SK-N-SH treated with all-trans-retinoic acid at 6 μM for 48 hours (cell line): ENCODE data around the gene ATG13.

Source experiments
- BACH2 ChIP-seq: fragments of 250-450 bp; sonication (Bioruptor Pico); IDR thresholded peaks from 2 replicates; pipeline ENCODE4 v1.9.0; 2021; ENCODE audit warnings: mild to moderate bottlenecking, borderline replicate concordance
- CSDC2 ChIP-seq: fragments of 250-450 bp; sonication (Bioruptor Pico); IDR thresholded peaks from 2 replicates; pipeline ENCODE4 v1.5.0; 2020; ENCODE audit warnings: mild to moderate bottlenecking, moderate library complexity
- CSRNP3 ChIP-seq: fragments of 250-450 bp; sonication (Bioruptor Pico); IDR thresholded peaks from 2 replicates; pipeline ENCODE4 v1.5.1; 2021; ENCODE audit warnings: mild to moderate bottlenecking, moderate library complexity
- PATZ1 ChIP-seq: fragments of 250-450 bp; sonication (Bioruptor Pico); IDR thresholded peaks from 2 replicates; pipeline ENCODE4 v1.8.0; 2020; ENCODE audit warnings: mild to moderate bottlenecking, moderate library complexity, borderline replicate concordance
- TCF4 ChIP-seq: fragments of 250-450 bp; sonication (Bioruptor Pico); IDR thresholded peaks from 2 replicates; pipeline ENCODE4 v1.8.0; 2021; ENCODE audit warnings: mild to moderate bottlenecking, moderate library complexity, borderline replicate concordance
- ZFP3 ChIP-seq: fragments of 250-450 bp; sonication (Bioruptor Pico); IDR thresholded peaks from 2 replicates; pipeline ENCODE4 v1.5.0; 2020; ENCODE audit warnings: mild to moderate bottlenecking, moderate library complexity

GRCh38 chr11:46719048-46719542, 101.7 kb downstream of the ATG13 start, which contains the start of gene F2:
- TF ChIP-seq ZFP3 (no peak), TCF4 (no peak), CSRNP3 (no peak), CSDC2 (no peak), PATZ1 (CRISPR knock-in tag) (no peak), BACH2 (no peak)
